GM18498 (cell line): ENCODE measurements around the gene CD300A.
A peak's percentile ranks its signal among the peaks of the same experiment; 100 is the strongest.

Source experiments
- ATAC-seq: cut with Tn5 transposase; IDR thresholded peaks from one replicate; pipeline ENCODE4 v1.9.1; 2021; ENCODE audit warnings: mild to moderate bottlenecking, moderate library complexity; ENCODE audit not compliant: unreplicated experiment

CD300A gene

GRCh38 chr17:74439691-74440567 is 26.5 kb upstream of the CD300A start:
- ATAC-seq: no peak

- ATAC-seq: no peak
Measured at GRCh38 chr17:74441537-74441936, 24.9 kb upstream of the CD300A start.

GRCh38 chr17:74442291-74442669 is 24.2 kb upstream of the CD300A start:
- ATAC-seq: no peak

GRCh38 chr17:74442670-74443515 is 23.5 kb upstream of the CD300A start:
- peak; percentile 71 for ATAC-seq

GRCh38 chr17:74443516-74444296 is 22.7 kb upstream of the CD300A start:
- ATAC-seq: no peak

GRCh38 chr17:74444406-74444805 is 22.0 kb upstream of the CD300A start:
- no peak for ATAC-seq

GRCh38 chr17:74445158-74445557 is 21.3 kb upstream of the CD300A start:
- no peak for ATAC-seq

GRCh38 chr17:74446551-74447500 is 19.6 kb upstream of the CD300A start:
- no peak for ATAC-seq

GRCh38 chr17:74447628-74448159 is 18.7 kb upstream of the CD300A start:
- no peak for ATAC-seq

- no peak for ATAC-seq
Measured at GRCh38 chr17:74448756-74449155, 17.7 kb upstream of the CD300A start.

GRCh38 chr17:74449306-74449705 is 17.1 kb upstream of the CD300A start:
- ATAC-seq: no peak

GRCh38 chr17:74449773-74450172 is 16.7 kb upstream of the CD300A start:
- ATAC-seq: no peak

- ATAC-seq: no peak
Measured at GRCh38 chr17:74450231-74450630, 16.2 kb upstream of the CD300A start.

GRCh38 chr17:74450925-74451403 is 15.5 kb upstream of the CD300A start:
- no peak for ATAC-seq

- no peak for ATAC-seq
Measured at GRCh38 chr17:74451557-74451956, 14.9 kb upstream of the CD300A start.

GRCh38 chr17:74452033-74452840 is 14.2 kb upstream of the CD300A start:
- no peak for ATAC-seq

- ATAC-seq: no peak
Measured at GRCh38 chr17:74452841-74453661, 13.4 kb upstream of the CD300A start.

- ATAC-seq: peak; percentile 33
Measured at GRCh38 chr17:74453665-74454196, 12.7 kb upstream of the CD300A start.
